Activated CD4-positive, alpha-beta memory T cell treated with anti-CD3 and anti-CD28 coated beads, Interleukin-2, amount 10 ng/mL, durations not matched to agents 7 days and 5 days (primary cell): ENCODE results near the gene UGT1A9. TPM values are rescaled to one million over a fixed set of nuclear protein-coding genes. Genes with fewer than 3 reads are reported as not detected.

Source experiments
- CTCF ChIA-PET: fragments of 350-600 bp; sonication (Branson Sonifier 250); formaldehyde crosslinking; loops from one replicate; lab custom pipeline; 2021; ENCODE audit warnings: antibody characterized with exemption, inconsistent platforms; lab: Charles Lee
- POLR2A ChIA-PET: fragments of 350-600 bp; sonication (Branson Sonifier 250); formaldehyde crosslinking; loops from one replicate; lab custom pipeline; 2021; ENCODE audit warnings: antibody characterized with exemption; lab: Charles Lee
- DNase-seq: peaks from one replicate; pipeline ENCODE4 v3.0.0-alpha.2; 2020
- H3K27ac Mint-ChIP-seq: one replicate; pipeline ENCODE4 v1.8.0; 2021; ENCODE audit warnings: mild to moderate bottlenecking, mixed read lengths
- H3K27me3 Mint-ChIP-seq: one replicate; pipeline ENCODE4 v1.8.0; 2021; ENCODE audit warnings: mixed read lengths
- H3K36me3 Mint-ChIP-seq: one replicate; pipeline ENCODE4 v1.8.0; 2021; ENCODE audit warnings: low read depth, mixed read lengths
- H3K4me1 Mint-ChIP-seq: one replicate; pipeline ENCODE4 v1.8.0; 2021; ENCODE audit warnings: mixed read lengths
- H3K4me3 Mint-ChIP-seq: one replicate; pipeline ENCODE4 v1.8.0; 2021; ENCODE audit warnings: mild to moderate bottlenecking, mixed read lengths
- H3K9me3 Mint-ChIP-seq: one replicate; pipeline ENCODE4 v1.8.0; 2021; ENCODE audit warnings: mixed read lengths
- total RNA-seq, 2 experiments: library from RNA; stranded (reverse); gene quantifications; one replicate each; pipeline ENCODE4 v1.2.3, GENCODE V29; 2021

Gene UGT1A9
- total RNA-seq, 2 experiments from 2014 or later: not detected

- no peak for DNase-seq
- Mint-ChIP-seq H3K9me3 (no peaks in the 10 kb centered on the region), H3K4me1 (no peaks in the 10 kb centered on the region), H3K27ac (no peak overlapping the region), H3K36me3 (no peaks in the 10 kb centered on the region), H3K27me3 (peaks cover 9% of the 10 kb centered on the region), H3K4me3 (no peak overlapping the region)
- ChIA-PET POLR2A (no interaction called here), CTCF (no interaction called here)
Measured at GRCh38 chr2:233816771-233817170, 145.1 kb downstream of the UGT1A9 start.

GRCh38 chr2:233817361-233817911, 145.7 kb downstream of the UGT1A9 start:
- no peaks in the 10 kb centered on the region for H3K9me3 Mint-ChIP-seq
- no peak for DNase-seq
- no peak overlapping the region for H3K27ac Mint-ChIP-seq
- CTCF ChIA-PET: no interaction called here
- H3K27me3 Mint-ChIP-seq: peaks cover 9% of the 10 kb centered on the region
- no peaks in the 10 kb centered on the region for H3K36me3 Mint-ChIP-seq
- POLR2A ChIA-PET: no interaction called here
- H3K4me3 Mint-ChIP-seq: no peak overlapping the region
- no peaks in the 10 kb centered on the region for H3K4me1 Mint-ChIP-seq

- Mint-ChIP-seq H3K27me3 (peaks cover 9% of the 10 kb centered on the region), H3K27ac (no peak overlapping the region), H3K4me3 (no peak overlapping the region), H3K9me3 (no peaks in the 10 kb centered on the region), H3K36me3 (no peaks in the 10 kb centered on the region), H3K4me1 (no peaks in the 10 kb centered on the region)
- ChIA-PET POLR2A (no interaction called here), CTCF (no interaction called here)
- DNase-seq: no peak
Measured at GRCh38 chr2:233817995-233818638, 146.4 kb downstream of the UGT1A9 start.

- no peak overlapping the region for H3K27ac Mint-ChIP-seq
- H3K36me3 Mint-ChIP-seq: no peaks in the 10 kb centered on the region
- H3K4me3 Mint-ChIP-seq: no peak overlapping the region
- H3K27me3 Mint-ChIP-seq: peaks cover 9% of the 10 kb centered on the region
- no peaks in the 10 kb centered on the region for H3K9me3 Mint-ChIP-seq
- no peaks in the 10 kb centered on the region for H3K4me1 Mint-ChIP-seq
- ChIA-PET POLR2A (no interaction called here), CTCF (no interaction called here)
- no peak for DNase-seq
Measured at GRCh38 chr2:233818639-233819621, 147.2 kb downstream of the UGT1A9 start.

- POLR2A ChIA-PET: no interaction called here
- no peak overlapping the region for H3K27ac Mint-ChIP-seq
- peaks cover 8% of the 10 kb centered on the region for H3K27me3 Mint-ChIP-seq
- no peaks in the 10 kb centered on the region for H3K36me3 Mint-ChIP-seq
- H3K4me1 Mint-ChIP-seq: no peaks in the 10 kb centered on the region
- H3K9me3 Mint-ChIP-seq: no peaks in the 10 kb centered on the region
- CTCF ChIA-PET: no interaction called here
- no peak overlapping the region for H3K4me3 Mint-ChIP-seq
- no peak for DNase-seq
Measured at GRCh38 chr2:233819884-233820773, 148.4 kb downstream of the UGT1A9 start.

GRCh38 chr2:233820774-233821105, 149.0 kb downstream of the UGT1A9 start:
- CTCF ChIA-PET: no interaction called here
- no peaks in the 10 kb centered on the region for H3K36me3 Mint-ChIP-seq

GRCh38 chr2:233821196-233821595, 149.5 kb downstream of the UGT1A9 start:
- Mint-ChIP-seq H3K27me3 (peaks cover 10% of the 10 kb centered on the region), H3K36me3 (no peaks in the 10 kb centered on the region), H3K27ac (no peak overlapping the region), H3K4me3 (no peak overlapping the region), H3K4me1 (no peaks in the 10 kb centered on the region), H3K9me3 (no peaks in the 10 kb centered on the region)
- no peak for DNase-seq
- ChIA-PET POLR2A (no interaction called here), CTCF (no interaction called here)

More at GRCh38 chr2:233820774-233821105, 149.0 kb downstream of the UGT1A9 start:
- no peak overlapping the region for H3K27ac Mint-ChIP-seq
- DNase-seq: no peak
- no peaks in the 10 kb centered on the region for H3K9me3 Mint-ChIP-seq
- no peak overlapping the region for H3K4me3 Mint-ChIP-seq
- POLR2A ChIA-PET: no interaction called here
- H3K4me1 Mint-ChIP-seq: no peaks in the 10 kb centered on the region
- H3K27me3 Mint-ChIP-seq: peaks cover 10% of the 10 kb centered on the region

- no peaks in the 10 kb centered on the region for H3K4me1 Mint-ChIP-seq
- H3K27ac Mint-ChIP-seq: no peak overlapping the region
- H3K36me3 Mint-ChIP-seq: no peaks in the 10 kb centered on the region
- H3K27me3 Mint-ChIP-seq: peaks cover 11% of the 10 kb centered on the region
- POLR2A ChIA-PET: no interaction called here
- DNase-seq: no peak
- CTCF ChIA-PET: no interaction called here
- H3K4me3 Mint-ChIP-seq: no peak overlapping the region
- no peaks in the 10 kb centered on the region for H3K9me3 Mint-ChIP-seq
Measured at GRCh38 chr2:233821709-233822100, 150.0 kb downstream of the UGT1A9 start.

GRCh38 chr2:233822101-233822771, 150.5 kb downstream of the UGT1A9 start:
- ChIA-PET POLR2A (interaction anchor here (0.5 kb wide), 1 partner anchor 1668 kb away, joined by 4 read pairs; no protein-coding TSS in a partner anchor), CTCF (no interaction called here)
- no peaks in the 10 kb centered on the region for H3K4me1 Mint-ChIP-seq
- H3K9me3 Mint-ChIP-seq: no peaks in the 10 kb centered on the region
- no peak overlapping the region for H3K4me3 Mint-ChIP-seq
- H3K27ac Mint-ChIP-seq: no peak overlapping the region
- DNase-seq: no peak
- H3K27me3 Mint-ChIP-seq: peaks cover 13% of the 10 kb centered on the region
- no peaks in the 10 kb centered on the region for H3K36me3 Mint-ChIP-seq

Other genes with a start within 250 kb of the UGT1A9 start
- gene USP40, start 105.1 kb upstream of the UGT1A9 start, total RNA-seq: 10 to 100 TPM; 17.1 to 18.9 TPM
- gene UGT1A8, start 54.3 kb upstream of the UGT1A9 start, total RNA-seq: not detected
- not detected for gene UGT1A10, start 35.5 kb upstream of the UGT1A9 start, total RNA-seq
- not detected for gene UGT1A7, start 10.0 kb downstream of the UGT1A9 start, total RNA-seq
- gene UGT1A6, start 21.0 kb downstream of the UGT1A9 start, total RNA-seq: not detected
- gene UGT1A5, start 41.0 kb downstream of the UGT1A9 start, total RNA-seq: not detected
- not detected for gene UGT1A4, start 46.8 kb downstream of the UGT1A9 start, total RNA-seq
- not detected for gene UGT1A3, start 57.1 kb downstream of the UGT1A9 start, total RNA-seq
- gene UGT1A1, start 88.4 kb downstream of the UGT1A9 start, total RNA-seq: not detected
- not detected for gene MROH2A, start 106.4 kb downstream of the UGT1A9 start, total RNA-seq
- 100 to 1,000 TPM; 126 to 129 TPM for gene HJURP, start 182.6 kb downstream of the UGT1A9 start, total RNA-seq
- not detected for gene TRPM8, start 245.5 kb downstream of the UGT1A9 start, total RNA-seq